ENCODE results near the gene AKAP14.
"Not testable (repeated sequence)": the region's sequence is repeated elsewhere in the genome, so short reads cannot be mapped to it uniquely, and the experiment has no call there.

Gene AKAP14

DNA sequence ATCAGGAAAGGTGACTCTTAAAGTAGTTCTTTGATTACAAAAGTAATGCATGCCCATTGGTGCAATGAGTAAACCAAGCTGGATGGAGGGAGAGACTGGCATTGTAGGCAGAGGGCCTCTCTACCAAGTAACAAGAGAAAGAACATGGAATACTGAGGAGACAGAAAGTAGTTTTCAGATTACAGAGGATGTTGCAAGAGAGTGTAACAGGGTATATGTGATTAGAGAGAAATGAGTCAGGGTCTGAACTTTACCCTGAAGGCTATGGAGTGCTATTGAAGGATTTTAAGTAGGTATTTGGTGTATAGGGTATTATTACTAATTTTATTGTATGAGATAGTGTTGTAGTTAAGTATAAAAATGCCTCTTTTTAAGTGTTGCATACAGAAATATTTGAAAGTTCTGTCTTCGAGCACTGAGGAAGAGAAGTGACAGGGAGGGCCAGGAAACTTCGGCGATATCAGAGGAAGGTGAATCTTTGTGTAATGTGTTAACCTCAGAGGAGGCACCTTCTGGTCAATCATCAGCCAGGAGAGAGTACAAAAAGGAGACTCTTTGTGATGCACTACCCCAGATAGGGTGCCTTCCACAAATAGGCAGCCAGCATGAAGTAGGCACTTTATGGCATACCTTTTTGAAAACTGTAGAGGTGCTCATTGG is 39.7 kb downstream of the AKAP14 start:
- DNase-seq, result no peak

DNA sequence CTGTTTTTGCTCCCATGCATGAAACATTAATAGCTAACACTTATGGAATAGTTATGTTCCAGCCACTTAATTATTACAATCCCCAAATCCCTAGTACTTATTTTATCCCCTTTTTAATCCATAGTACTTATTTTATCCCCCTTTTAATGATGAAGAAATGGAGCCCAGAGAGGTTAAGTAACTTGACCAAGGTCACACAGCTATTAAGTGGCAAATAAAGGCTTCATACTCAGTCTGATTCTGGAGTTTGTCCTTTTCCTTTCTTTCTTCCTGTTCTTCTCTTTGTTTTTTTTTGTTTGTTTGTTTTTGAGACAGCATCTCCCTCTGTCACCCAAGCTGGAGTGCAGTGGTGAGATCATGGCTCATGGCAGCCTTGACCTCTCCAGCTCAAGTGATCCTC is 45.6 kb downstream of the AKAP14 start:
- DNase-seq, result no peak

- DNase-seq, result no peak
These were observed 46.6 kb downstream of the AKAP14 start for GRCh38 chrX:119942173-119942819.

- DNase-seq, result no peak
These were observed 47.1 kb downstream of the AKAP14 start for GRCh38 chrX:119942831-119943184.

- peak; percentile 76 for DNase-seq
These were observed 47.7 kb downstream of the AKAP14 start, which contains the start of gene NKAP for GRCh38 chrX:119943185-119943988. NKAP (minus strand) TSS chrX:119943751; CDS start chrX:119943605, 146 bp downstream.

GRCh38 chrX:119945481-119945880 is 49.8 kb downstream of the AKAP14 start:
- DNase-seq, result no peak

DNA sequence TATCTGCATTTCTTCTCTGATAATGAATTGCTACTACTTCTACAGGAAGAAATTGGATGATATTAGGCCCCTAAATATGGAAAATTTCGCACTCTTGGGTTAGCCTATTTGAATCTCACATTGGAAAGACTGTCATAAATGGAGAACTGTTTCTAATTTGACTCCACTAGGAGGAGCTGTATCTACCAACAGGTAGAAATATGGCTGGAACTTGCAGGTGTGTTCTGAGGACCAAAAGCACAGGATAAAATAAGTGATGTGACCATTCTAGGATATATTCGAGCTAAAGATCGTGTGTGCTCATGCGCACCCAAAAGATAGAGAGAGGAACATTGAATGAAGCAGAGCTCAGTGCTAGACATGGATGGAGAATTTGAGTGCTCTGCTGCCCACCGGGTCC is 52.7 kb downstream of the AKAP14 start:
- no peak for DNase-seq

DNA sequence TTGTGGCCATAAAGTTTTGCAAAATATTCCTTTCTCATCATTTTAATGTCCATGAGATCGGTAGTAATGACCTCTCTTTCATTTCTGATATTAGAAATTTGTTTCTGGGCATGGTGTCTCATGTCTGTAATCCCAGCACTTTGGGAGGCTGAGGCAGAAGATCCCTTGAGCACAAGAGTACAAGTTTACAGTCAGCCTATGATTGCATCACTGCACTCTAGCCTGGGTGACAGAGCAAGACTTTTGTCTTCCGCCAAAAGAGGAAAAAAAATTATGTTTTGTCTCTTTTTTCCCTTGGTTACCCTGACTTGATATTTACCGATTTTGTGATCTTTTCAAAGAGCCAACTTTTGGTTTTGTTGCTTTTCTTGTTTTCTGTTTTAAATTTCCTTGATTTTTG is 58.7 kb downstream of the AKAP14 start:
- no peak for DNase-seq

DNA sequence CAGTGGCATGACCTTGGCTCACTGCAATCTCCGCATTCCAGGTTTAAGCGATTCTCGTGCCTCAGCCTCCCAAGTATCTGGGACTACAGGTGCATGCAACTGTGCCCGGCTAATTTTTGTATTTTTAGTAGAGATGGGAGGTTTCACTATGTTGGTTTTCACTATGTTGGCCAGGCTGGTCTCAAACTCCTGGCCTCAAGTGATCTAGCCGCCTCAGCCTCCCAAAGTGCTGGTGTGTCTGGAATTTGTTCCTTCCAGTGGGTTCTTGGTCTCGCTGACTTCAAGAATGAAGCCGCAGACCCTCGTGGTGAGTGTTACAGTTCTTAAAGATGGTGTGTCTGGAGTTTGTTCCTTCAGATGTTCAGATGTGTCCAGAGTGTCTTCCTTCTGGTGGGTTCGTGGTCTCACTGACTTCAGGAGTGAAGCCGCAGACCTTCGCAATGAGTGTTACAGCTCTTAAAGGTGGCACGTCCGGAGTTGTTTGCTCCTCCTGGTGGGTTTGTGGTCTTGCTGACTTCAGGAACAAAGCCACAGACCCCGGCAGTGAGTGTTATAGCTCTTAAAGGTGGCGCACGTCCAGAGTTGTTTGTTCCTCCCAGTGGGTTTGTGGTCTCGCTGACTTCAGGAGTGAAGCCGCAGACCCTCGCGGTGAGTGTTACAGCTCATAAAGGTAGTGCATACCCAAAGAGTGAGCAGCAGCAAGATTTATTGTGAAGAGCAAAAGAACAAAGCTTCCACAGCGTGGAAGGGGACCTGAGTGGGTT is 60.3 kb downstream of the AKAP14 start:
- peak; percentile 0 for DNase-seq

GRCh38 chrX:119960625-119961024 is 64.9 kb downstream of the AKAP14 start:
- DNase-seq, result no peak

- not testable (repeated sequence) for DNase-seq
These were observed 71.1 kb downstream of the AKAP14 start for GRCh38 chrX:119966837-119967236.
